Measurements from ENCODE around the gene LOX.

LOX gene

GRCh38 chr5:122051569-122051968 is 26.5 kb downstream of the LOX start:
- no peak for DNase-seq

GRCh38 chr5:122050959-122051358 is 27.1 kb downstream of the LOX start:
- DNase-seq: no peak

- DNase-seq: no peak
Measured at GRCh38 chr5:122040636-122041302, 37.3 kb downstream of the LOX start.

GRCh38 chr5:122036326-122036725 is 41.7 kb downstream of the LOX start:
- DNase-seq: no peak

GRCh38 chr5:122035913-122036312 is 42.1 kb downstream of the LOX start:
- DNase-seq: no peak

- DNase-seq: no peak
Measured at GRCh38 chr5:122031836-122032235, 46.2 kb downstream of the LOX start.

GRCh38 chr5:122030251-122030650 is 47.8 kb downstream of the LOX start:
- DNase-seq: no peak

- no peak for DNase-seq
Measured at GRCh38 chr5:122029818-122030217, 48.2 kb downstream of the LOX start.

GRCh38 chr5:122022966-122023365 is 55.1 kb downstream of the LOX start:
- DNase-seq: peak in 1 of 2 donors; percentile 12

GRCh38 chr5:122019919-122020590 is 58.0 kb downstream of the LOX start:
- no peak for DNase-seq

- no peak for DNase-seq
Measured at GRCh38 chr5:122015471-122015870, 62.6 kb downstream of the LOX start.

GRCh38 chr5:122014236-122014935 is 63.7 kb downstream of the LOX start:
- no peak for DNase-seq
